CD8-positive, alpha-beta memory T cell (primary cell): ENCODE data around the gene AFF2. TPM values are rescaled to one million over a fixed set of nuclear protein-coding genes. Genes with fewer than 3 reads are reported as not detected.
A peak's percentile ranks its signal among the peaks of the same experiment; 100 is the strongest.

Source experiments
- CTCF ChIA-PET: fragments of 350-600 bp; sonication (Branson Sonifier 250); formaldehyde crosslinking; loops from one replicate; lab custom pipeline; 2021; ENCODE audit warnings: antibody characterized with exemption; lab: Charles Lee
- POLR2A ChIA-PET: fragments of 350-600 bp; sonication (Branson Sonifier 250); formaldehyde crosslinking; loops from one replicate; lab custom pipeline; 2021; ENCODE audit warnings: antibody characterized with exemption; lab: Charles Lee
- DNase-seq, 5 donors: peaks; one replicate each; pipeline versions ENCODE4 v3.0.0 to v3.0.0-alpha.2; 2020 to 2022; ENCODE audit warnings: mixed read lengths in 1 of 5
- H3K27ac ChIP-seq: one replicate; pipeline ENCODE4 v1.7.0; 2013; ENCODE audit warnings: low read depth, mild to moderate bottlenecking, low read length, moderate library complexity
- H3K27me3 ChIP-seq: 2 replicates; pipeline ENCODE4 v1.7.0; 2013; ENCODE audit warnings: low read length, mild to moderate bottlenecking; ENCODE audit not compliant: insufficient read depth, poor library complexity, severe bottlenecking
- H3K36me3 ChIP-seq: 2 replicates; pipeline ENCODE4 v1.7.0; 2013; ENCODE audit warnings: mild to moderate bottlenecking, low read length, moderate library complexity; ENCODE audit not compliant: insufficient read depth
- H3K4me1 ChIP-seq: 2 replicates; pipeline ENCODE4 v1.7.0; 2013; ENCODE audit warnings: mild to moderate bottlenecking, low read length, moderate library complexity; ENCODE audit not compliant: insufficient read depth
- H3K4me3 ChIP-seq: 2 replicates; pipeline ENCODE4 v1.7.0; 2013; ENCODE audit warnings: mild to moderate bottlenecking, low read length
- H3K9me3 ChIP-seq: 2 replicates; pipeline ENCODE4 v1.7.0; 2013; ENCODE audit warnings: mild to moderate bottlenecking, low read length
- H3K27ac Mint-ChIP-seq, 8 donors: one replicate each; pipeline ENCODE4 v1.8.0; 2020 to 2021; ENCODE audit warnings: mixed read lengths in 8 of 8, mild to moderate bottlenecking in 6 of 8, inconsistent platforms in 3 of 8, moderate library complexity in 3 of 8
- H3K27me3 Mint-ChIP-seq, 2 donors: one replicate each; pipeline ENCODE4 v1.8.0; 2020 to 2021; ENCODE audit warnings: mixed read lengths in 2 of 2, mild to moderate bottlenecking in 1 of 2, moderate library complexity in 1 of 2
- H3K36me3 Mint-ChIP-seq, 3 donors: one replicate each; pipeline ENCODE4 v1.8.0; 2020 to 2021; ENCODE audit warnings: mixed read lengths in 3 of 3, inconsistent platforms in 1 of 3, mild to moderate bottlenecking in 1 of 3
- H3K4me1 Mint-ChIP-seq, 3 donors: one replicate each; pipeline ENCODE4 v1.8.0; 2020 to 2021; ENCODE audit warnings: mixed read lengths in 3 of 3, inconsistent platforms in 1 of 3, mild to moderate bottlenecking in 1 of 3
- H3K4me3 Mint-ChIP-seq, 7 donors: one replicate each; pipeline ENCODE4 v1.8.0; 2020 to 2021; ENCODE audit warnings: mixed read lengths in 7 of 7, mild to moderate bottlenecking in 6 of 7, moderate library complexity in 4 of 7, inconsistent platforms in 2 of 7
- H3K9me3 Mint-ChIP-seq, 5 donors: one replicate each; pipeline ENCODE4 v1.8.0; 2020 to 2022; ENCODE audit warnings: mixed read lengths in 5 of 5, mild to moderate bottlenecking in 3 of 5, moderate library complexity in 2 of 5, inconsistent platforms in 1 of 5
- polyA plus RNA-seq: library from polyadenylated mRNA; unstranded; fragments of 300-500 nt; fragmentation: Illumina TruSeq; gene quantifications from one replicate; pipeline ENCODE4 v1.2.3, GENCODE V29; 2021
- total RNA-seq, 2 experiments: library from RNA; stranded (reverse); gene quantifications; one replicate each; pipeline ENCODE4 v1.2.3, GENCODE V29; 2021

Gene AFF2
- total and polyA plus RNA-seq, 3 experiments from 2014 or later: 0.27 to 0.33 TPM; not detected in 1

DNA sequence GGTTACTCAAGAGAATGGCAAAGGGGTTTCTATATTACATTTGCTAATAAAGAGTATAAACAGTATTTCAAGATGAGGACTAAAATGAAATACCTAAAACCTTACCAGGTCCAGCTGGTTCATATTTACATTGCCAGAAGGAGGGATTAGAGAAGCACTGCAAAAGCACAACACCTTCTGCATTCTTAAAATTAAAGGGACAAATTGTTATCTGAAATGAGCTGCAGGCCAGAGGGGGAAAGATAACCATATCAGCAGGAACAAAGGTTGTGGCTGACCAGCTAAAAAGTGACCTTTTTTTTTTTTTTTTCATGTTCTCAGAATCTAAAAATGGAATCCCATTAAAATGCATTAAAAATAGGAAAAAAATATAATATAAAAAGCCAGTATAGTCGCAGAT is 39.7 kb downstream of the AFF2 start:
- ChIA-PET CTCF (interaction anchor here (2.2 kb wide), 1 partner anchor 10 kb away, joined by 5 read pairs; no protein-coding TSS in a partner anchor), POLR2A (no interaction called here)
- H3K27me3 ChIP-seq: no peaks in the 10 kb centered on the region
- no peak overlapping the region for H3K27ac ChIP-seq
- no peaks in the 10 kb centered on the region for H3K9me3 Mint-ChIP-seq
- no peak for DNase-seq
- no peaks in the 10 kb centered on the region for H3K27me3 Mint-ChIP-seq
- H3K9me3 ChIP-seq: no peaks in the 10 kb centered on the region
- no peaks in the 10 kb centered on the region for H3K36me3 ChIP-seq
- no peak overlapping the region for H3K4me3 ChIP-seq
- no peak overlapping the region for H3K4me3 Mint-ChIP-seq
- H3K27ac Mint-ChIP-seq: no peak overlapping the region
- no peaks in the 10 kb centered on the region for H3K4me1 ChIP-seq
- no peaks in the 10 kb centered on the region for H3K4me1 Mint-ChIP-seq
- H3K36me3 Mint-ChIP-seq: no peaks in the 10 kb centered on the region

- Histone ChIP-seq H3K9me3 (no peaks in the 10 kb centered on the region), H3K4me1 (no peaks in the 10 kb centered on the region), H3K27ac (no peak overlapping the region), H3K4me3 (no peak overlapping the region), H3K36me3 (no peaks in the 10 kb centered on the region), H3K27me3 (no peaks in the 10 kb centered on the region)
- ChIA-PET POLR2A (no interaction called here), CTCF (interaction anchor here (2.2 kb wide), 1 partner anchor 10 kb away, joined by 5 read pairs; no protein-coding TSS in a partner anchor)
- Mint-ChIP-seq H3K27me3 (no peaks in the 10 kb centered on the region), H3K4me3 (no peak overlapping the region), H3K27ac (no peak overlapping the region), H3K9me3 (no peaks in the 10 kb centered on the region), H3K36me3 (no peaks in the 10 kb centered on the region), H3K4me1 (no peaks in the 10 kb centered on the region)
- no peak for DNase-seq
Measured at GRCh38 chrX:148540671-148541583, 40.5 kb downstream of the AFF2 start.

GRCh38 chrX:148541584-148541940 is 41.1 kb downstream of the AFF2 start:
- Mint-ChIP-seq H3K27me3 (no peaks in the 10 kb centered on the region), H3K27ac (no peak overlapping the region), H3K36me3 (no peaks in the 10 kb centered on the region), H3K4me3 (no peak overlapping the region), H3K4me1 (no peaks in the 10 kb centered on the region), H3K9me3 (no peaks in the 10 kb centered on the region)
- no peak overlapping the region for H3K27ac ChIP-seq
- H3K36me3 ChIP-seq: no peaks in the 10 kb centered on the region
- CTCF ChIA-PET: interaction anchor here (2.2 kb wide), 1 partner anchor 11 kb away, joined by 5 read pairs; no protein-coding TSS in a partner anchor
- no peaks in the 10 kb centered on the region for H3K27me3 ChIP-seq
- POLR2A ChIA-PET: no interaction called here
- no peaks in the 10 kb centered on the region for H3K9me3 ChIP-seq
- DNase-seq: no peak
- no peak overlapping the region for H3K4me3 ChIP-seq
- no peaks in the 10 kb centered on the region for H3K4me1 ChIP-seq

- POLR2A ChIA-PET: no interaction called here
- H3K27ac ChIP-seq: no peak overlapping the region
- H3K27me3 ChIP-seq: no peaks in the 10 kb centered on the region
- H3K4me3 ChIP-seq: no peak overlapping the region
- DNase-seq: no peak
- no peaks in the 10 kb centered on the region for H3K27me3 Mint-ChIP-seq
- H3K9me3 ChIP-seq: no peaks in the 10 kb centered on the region
- no peaks in the 10 kb centered on the region for H3K36me3 Mint-ChIP-seq
- H3K36me3 ChIP-seq: no peaks in the 10 kb centered on the region
- H3K27ac Mint-ChIP-seq: peak overlapping the region in 1 of 8 donors; percentile 63
- H3K9me3 Mint-ChIP-seq: no peaks in the 10 kb centered on the region
- H3K4me1 Mint-ChIP-seq: no peaks in the 10 kb centered on the region
- H3K4me1 ChIP-seq: no peaks in the 10 kb centered on the region
- no peak overlapping the region for H3K4me3 Mint-ChIP-seq
- CTCF ChIA-PET: no interaction called here
Measured at GRCh38 chrX:148542481-148543255, 42.3 kb downstream of the AFF2 start.

DNA sequence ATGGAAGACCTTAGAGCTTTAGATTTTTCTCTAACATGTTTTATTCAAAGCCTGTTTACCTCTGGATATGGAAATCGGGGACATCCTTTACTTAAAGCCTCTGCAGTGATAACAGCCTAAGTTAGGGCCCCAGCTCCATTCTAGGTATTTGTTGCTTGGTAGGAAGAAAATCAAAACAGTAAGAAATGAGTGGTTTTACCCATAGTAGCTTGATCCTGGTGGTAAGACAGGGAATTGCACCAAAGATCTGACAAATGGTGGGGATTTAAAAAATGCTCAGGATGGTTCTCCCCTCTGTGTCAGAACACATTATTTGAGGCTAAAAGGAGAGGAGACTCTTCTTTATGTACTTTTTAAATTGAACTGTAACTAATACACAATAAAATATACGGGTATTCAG is 52.4 kb downstream of the AFF2 start:
- no peak overlapping the region for H3K27ac Mint-ChIP-seq
- no peak overlapping the region for H3K4me3 Mint-ChIP-seq
- H3K36me3 Mint-ChIP-seq: no peaks in the 10 kb centered on the region
- Histone ChIP-seq H3K4me3 (no peak overlapping the region), H3K27me3 (no peaks in the 10 kb centered on the region), H3K9me3 (no peaks in the 10 kb centered on the region), H3K4me1 (no peaks in the 10 kb centered on the region), H3K27ac (no peak overlapping the region), H3K36me3 (no peaks in the 10 kb centered on the region)
- H3K4me1 Mint-ChIP-seq: no peaks in the 10 kb centered on the region
- POLR2A ChIA-PET: interaction anchor here (0.5 kb wide), 1 partner anchor 26 kb away, joined by 3 read pairs; no protein-coding TSS in a partner anchor
- CTCF ChIA-PET: no interaction called here
- peaks cover 0 to 2% of the 10 kb centered on the region in 2 donors for H3K27me3 Mint-ChIP-seq
- no peaks in the 10 kb centered on the region for H3K9me3 Mint-ChIP-seq
- DNase-seq: no peak

DNA sequence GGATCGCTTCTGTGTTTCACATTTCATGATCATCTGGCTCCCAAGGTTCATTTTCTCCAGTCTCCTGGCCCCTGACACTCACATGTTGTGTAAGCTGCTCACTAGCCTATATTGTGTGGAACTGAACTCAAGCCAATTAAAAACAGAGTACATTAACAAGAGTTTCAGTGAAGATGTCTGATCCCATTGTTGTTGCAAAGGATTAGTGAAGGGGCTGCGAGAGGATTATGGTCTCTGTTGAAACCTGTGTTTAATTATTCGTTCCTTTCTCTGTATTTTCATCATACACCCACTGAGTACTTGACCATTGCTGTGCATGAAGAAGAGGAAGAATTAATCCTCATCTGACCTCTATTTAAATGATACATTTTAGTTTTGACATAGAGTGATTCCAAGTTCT is 54.7 kb downstream of the AFF2 start:
- Mint-ChIP-seq H3K9me3 (peaks cover 0 to 2% (median 0%) of the 10 kb centered on the region in 5 donors), H3K27me3 (peaks cover 0 to 2% of the 10 kb centered on the region in 2 donors), H3K4me1 (no peaks in the 10 kb centered on the region), H3K36me3 (no peaks in the 10 kb centered on the region), H3K27ac (no peak overlapping the region), H3K4me3 (no peak overlapping the region)
- H3K27me3 ChIP-seq: no peaks in the 10 kb centered on the region
- H3K36me3 ChIP-seq: no peaks in the 10 kb centered on the region
- no peak overlapping the region for H3K4me3 ChIP-seq
- H3K9me3 ChIP-seq: no peaks in the 10 kb centered on the region
- ChIA-PET POLR2A (no interaction called here), CTCF (no interaction called here)
- no peak for DNase-seq
- no peaks in the 10 kb centered on the region for H3K4me1 ChIP-seq
- no peak overlapping the region for H3K27ac ChIP-seq

DNA sequence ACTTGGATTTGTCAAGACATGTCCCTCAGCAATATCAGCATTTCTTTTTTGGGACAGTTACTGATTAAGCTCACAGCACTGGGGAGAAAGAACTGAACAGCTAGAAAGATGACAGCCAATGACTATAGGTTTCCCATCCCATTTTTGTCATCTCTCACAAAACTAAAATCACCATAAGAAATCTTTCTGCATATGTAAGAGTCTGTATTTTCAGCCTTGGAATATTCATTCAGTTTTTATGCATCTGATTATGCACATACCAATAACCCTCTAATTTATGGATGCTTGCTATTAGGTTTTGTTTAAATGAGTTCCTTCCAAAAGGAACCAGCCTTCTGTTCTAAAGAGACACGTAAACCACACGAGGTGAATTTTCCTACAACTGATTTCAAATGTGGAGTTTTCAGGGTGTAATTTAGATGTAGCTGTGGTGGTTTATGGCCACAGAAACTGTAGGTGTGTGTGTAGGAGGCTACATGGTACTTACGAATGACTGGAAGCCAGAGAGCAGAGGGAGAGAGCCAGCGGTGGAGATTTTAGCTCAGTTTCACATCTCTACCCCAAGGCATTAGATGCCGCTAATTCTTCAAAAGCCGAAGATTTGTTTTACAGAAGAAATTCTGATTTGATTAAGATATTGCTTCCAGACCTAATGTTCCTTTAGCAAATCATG is 55.3 kb downstream of the AFF2 start:
- Mint-ChIP-seq H3K27me3 (no peaks in the 10 kb centered on the region), H3K36me3 (no peaks in the 10 kb centered on the region), H3K27ac (no peak overlapping the region), H3K4me1 (no peaks in the 10 kb centered on the region), H3K4me3 (no peak overlapping the region), H3K9me3 (peaks cover 0 to 2% (median 0%) of the 10 kb centered on the region in 5 donors)
- no peaks in the 10 kb centered on the region for H3K9me3 ChIP-seq
- H3K27ac ChIP-seq: no peak overlapping the region
- no peaks in the 10 kb centered on the region for H3K36me3 ChIP-seq
- H3K27me3 ChIP-seq: no peaks in the 10 kb centered on the region
- ChIA-PET POLR2A (no interaction called here), CTCF (no interaction called here)
- H3K4me3 ChIP-seq: no peak overlapping the region
- no peaks in the 10 kb centered on the region for H3K4me1 ChIP-seq
- no peak for DNase-seq
